ENCODE data around the gene VEGFA.

The VEGFA gene

GRCh38 chr6:43769526-43770371, at the start of gene VEGFA:
VEGFA (plus strand) TSS chr6:43770211.
- peak; percentile 63 for DNase-seq

DNA sequence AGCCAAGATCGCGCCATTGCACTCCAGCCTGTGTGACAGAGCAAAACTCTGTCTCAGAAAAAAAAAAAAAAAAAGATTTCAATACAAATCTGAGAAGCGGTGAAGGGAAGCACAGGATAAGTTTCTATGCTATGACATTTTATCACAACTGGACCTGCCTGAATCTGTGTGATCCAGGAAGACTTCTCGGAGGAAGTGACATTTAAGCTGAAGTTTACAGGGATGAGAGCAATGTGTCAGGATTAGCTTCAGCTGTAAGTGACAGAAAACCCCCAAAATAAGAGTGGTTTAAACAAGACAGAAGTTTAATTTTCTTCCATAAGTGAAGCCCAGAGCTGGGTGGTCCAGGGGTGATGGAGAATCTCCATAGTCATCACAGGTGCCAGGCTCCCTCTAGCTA, 49.0 kb upstream of the VEGFA start:
- DNase-seq, result no peak

DNA sequence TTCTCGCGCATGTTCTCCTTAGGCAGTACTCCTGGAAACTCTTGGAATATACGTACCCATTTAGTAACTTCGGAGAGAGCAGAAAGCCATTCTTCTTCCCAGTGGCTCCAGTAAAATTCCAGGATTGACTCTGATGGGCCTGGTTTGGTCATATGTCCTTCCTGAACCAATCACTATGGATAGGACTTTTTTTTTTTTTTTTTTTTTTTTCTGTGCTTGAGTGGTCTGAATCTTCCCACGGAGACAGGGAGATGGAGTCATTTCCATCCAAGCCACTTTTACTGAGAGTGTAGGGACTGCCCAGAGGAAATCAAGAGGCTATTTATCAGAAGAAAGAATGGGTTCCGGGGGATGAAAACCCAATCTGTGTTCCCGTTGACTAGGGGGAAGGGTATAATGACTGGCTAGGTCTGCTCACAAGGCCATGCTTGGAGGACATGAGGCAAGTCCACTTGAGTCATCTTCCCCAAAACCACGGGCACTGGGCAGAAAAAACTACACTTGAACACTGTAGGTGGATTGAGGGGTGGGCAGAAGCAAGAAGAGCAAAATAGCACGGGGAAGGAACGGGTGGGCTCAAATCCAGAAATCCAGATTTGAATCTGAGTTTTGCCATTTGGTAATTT, 47.0 kb upstream of the VEGFA start:
- no peak for DNase-seq

DNA sequence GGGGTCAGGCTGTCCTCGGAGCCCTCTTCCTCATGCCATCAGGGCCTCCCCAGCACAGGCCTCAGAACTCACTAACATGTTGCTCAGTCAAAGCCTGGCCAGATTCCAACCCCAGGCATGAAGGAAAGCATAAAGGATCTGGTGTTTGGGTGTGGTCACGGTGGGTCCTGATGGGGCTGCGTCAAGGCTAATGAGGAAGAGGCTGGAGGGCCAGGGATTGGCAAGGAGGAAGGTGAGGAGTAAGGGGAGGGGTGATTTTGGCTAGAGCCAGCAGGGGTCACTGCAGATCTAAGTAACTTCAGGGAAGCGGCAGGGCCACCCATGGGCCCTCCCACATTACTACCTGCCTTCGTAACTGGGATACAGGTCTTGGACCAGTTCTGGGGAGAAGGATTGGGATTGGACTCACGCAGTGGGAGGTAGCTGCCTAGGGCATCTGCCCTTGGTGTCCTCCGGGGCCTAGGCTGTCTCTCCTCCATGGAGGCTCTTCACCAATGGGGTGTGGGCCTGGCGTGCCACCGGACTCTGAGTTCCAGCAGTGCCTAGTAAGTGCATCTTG, 46.2 kb upstream of the VEGFA start:
- no peak for DNase-seq

GRCh38 chr6:43724354-43724753, 45.7 kb upstream of the VEGFA start:
- DNase-seq, result no peak

DNA sequence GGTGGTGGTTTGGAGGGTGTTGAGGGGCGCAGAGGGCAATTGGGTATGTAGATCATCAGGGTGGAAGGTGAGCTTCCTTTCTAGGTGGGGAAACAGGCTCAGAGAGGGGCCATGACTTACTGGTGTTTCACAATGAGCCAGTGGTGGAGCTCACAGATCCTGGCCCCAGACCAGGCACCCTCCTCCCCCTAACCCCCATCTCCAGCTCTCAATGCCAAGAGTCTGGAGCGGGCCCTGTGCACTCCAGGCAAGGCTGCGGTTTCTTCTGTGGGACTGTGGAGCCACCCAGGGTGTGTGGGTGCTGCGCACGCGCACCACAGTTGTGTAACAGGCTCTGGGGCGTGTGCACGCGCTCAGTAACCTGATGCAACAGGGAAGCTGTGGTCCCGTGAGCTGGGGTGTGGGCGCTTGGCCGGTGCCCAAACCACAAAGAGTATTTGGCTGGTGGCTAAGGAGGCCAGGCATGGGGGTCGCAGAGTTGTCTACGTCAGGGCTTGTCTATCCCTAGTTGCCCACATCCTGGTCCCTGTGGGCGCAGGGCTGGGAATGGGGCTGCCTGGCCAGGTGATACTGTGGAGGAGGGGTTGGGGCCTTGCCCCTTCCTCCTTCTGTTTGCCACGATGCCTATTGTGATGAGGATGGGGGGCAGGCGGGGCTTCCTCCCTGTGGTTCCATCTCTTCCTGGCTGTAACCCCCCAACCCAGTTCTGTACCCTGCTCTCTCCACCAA, 44.9 kb upstream of the VEGFA start:
- no peak for DNase-seq

DNA sequence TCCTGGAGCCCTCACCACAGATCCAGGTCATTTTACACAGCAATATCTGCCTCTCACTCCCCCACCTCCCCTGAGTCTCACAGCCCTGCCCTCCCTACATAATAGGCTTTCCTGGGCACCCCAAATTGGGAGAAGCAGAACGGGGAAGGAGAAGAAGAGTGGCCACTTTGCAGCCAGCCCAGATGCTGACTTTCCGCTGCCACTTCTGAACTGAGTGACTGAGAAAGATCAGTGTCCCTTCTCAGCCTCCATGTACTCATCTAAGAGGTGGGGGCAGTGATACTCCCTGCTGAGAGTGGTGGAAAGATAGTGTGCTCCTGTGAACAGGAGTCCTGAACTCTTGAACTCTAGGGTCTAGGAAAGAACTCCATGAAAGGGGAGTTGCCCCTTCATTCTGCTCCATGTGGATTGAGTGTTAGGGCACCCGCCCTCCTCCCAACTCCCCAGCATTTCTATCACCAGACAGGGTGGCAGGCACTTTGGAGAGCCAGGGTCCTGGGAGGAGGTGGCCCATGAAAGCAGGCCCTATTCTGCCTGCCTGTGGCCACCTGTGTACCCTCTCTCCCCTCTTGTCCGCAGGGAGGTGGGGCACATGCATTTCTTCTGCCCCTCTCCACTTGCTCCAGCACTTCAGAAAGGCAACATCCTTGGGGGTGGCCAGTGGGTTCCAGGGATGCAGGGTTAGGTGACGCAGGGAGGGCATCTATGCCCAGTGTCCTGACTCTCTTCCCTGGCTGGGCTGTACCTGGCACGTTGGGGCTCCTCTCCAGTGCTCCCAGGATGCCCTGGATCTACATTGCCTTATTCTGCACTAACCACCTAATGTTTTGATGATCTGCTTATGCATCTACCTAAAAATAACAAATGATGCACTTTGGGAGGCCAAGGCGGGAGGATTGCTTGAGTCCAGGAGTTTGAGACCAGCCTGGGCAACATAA, 44.1 kb upstream of the VEGFA start:
- no peak for DNase-seq

DNA sequence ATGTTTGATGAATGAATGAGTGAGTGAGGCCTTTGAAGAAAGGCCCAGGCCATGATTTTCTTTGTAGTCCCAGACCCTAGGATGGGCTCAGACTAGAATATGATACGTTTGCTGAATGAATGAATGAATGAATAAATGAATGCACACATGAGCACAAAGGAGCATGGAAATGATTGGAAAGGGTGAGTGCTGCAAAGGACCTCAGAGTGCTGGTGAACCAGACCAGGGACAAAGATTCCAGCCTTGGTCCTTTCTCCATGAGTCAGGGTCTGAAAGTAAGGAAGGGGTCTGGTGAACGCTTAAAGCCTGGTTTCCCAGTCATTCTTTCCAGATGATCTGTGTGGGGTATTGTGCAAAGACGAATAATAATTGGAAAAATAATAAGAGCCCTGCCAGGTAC, 42.4 kb upstream of the VEGFA start:
- DNase-seq, result no peak

- DNase-seq, result no peak
Observed at GRCh38 chr6:43728586-43728985, 41.4 kb upstream of the VEGFA start.

- DNase-seq, result no peak
Observed at GRCh38 chr6:43729537-43729936, 40.5 kb upstream of the VEGFA start.

GRCh38 chr6:43730634-43731033, 39.4 kb upstream of the VEGFA start:
- no peak for DNase-seq

DNA sequence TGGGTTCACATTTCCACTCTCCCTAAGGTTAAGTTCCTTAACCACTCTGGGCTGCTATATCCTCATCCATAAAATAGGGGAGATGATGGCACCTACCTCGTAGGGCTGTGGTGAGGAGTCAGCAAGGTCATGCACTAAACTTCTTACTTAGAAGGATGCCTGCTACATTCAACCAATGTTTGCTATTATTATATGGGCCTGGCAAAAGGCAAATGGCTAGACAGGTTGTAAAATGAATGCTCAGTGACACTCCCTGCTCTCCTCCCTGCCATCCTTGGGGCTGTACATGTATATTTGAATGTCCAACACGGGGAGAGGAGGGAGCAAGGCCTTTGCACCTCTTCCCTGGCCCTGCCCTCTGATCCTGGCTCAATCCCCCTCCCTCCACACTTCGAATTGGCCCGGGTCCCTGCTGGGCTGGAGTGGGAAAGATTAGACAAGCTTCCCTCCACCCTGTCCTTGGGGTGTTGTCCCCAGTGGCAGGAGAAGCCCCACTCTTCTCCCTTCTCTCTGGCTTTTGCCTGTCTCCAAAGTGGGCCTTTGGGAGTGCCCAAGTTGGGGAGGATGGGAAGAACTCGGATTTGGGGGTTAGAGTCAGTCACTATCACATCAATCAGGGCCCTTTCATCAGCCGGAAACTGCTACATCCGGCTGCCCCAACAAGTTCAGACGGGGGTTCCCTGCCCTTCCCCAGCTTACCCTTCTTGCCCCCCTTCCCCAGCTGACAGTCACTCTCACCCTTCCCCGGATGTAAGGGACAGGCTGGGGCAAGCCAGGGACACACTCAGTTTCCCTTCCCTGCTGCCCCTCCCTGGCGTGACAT, 36.3 kb upstream of the VEGFA start:
- DNase-seq, result no peak

DNA sequence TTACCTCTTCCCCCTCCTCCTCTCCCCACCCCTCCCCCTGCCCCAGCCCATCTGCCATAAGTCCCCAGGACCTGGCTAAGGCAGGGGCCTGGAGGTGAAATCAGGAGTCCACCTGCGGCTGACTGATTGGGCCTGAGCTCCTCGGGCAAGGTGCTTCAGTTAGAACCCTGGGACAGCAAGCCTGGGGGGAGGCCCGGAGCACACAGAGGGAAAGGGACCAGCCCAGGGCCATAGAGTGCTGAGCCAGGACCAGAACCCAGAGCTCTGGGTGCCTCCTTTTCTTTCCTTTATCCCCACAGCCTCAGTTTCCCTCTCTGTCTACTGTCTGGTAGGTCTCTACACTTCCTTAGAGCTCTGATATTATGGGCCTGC, 35.7 kb upstream of the VEGFA start:
- DNase-seq, result no peak

- no peak for DNase-seq
Observed at GRCh38 chr6:43735642-43736199, 34.3 kb upstream of the VEGFA start.

GRCh38 chr6:43736211-43736786, 33.7 kb upstream of the VEGFA start:
- no peak for DNase-seq

GRCh38 chr6:43736844-43737243, 33.2 kb upstream of the VEGFA start:
- DNase-seq, result no peak

DNA sequence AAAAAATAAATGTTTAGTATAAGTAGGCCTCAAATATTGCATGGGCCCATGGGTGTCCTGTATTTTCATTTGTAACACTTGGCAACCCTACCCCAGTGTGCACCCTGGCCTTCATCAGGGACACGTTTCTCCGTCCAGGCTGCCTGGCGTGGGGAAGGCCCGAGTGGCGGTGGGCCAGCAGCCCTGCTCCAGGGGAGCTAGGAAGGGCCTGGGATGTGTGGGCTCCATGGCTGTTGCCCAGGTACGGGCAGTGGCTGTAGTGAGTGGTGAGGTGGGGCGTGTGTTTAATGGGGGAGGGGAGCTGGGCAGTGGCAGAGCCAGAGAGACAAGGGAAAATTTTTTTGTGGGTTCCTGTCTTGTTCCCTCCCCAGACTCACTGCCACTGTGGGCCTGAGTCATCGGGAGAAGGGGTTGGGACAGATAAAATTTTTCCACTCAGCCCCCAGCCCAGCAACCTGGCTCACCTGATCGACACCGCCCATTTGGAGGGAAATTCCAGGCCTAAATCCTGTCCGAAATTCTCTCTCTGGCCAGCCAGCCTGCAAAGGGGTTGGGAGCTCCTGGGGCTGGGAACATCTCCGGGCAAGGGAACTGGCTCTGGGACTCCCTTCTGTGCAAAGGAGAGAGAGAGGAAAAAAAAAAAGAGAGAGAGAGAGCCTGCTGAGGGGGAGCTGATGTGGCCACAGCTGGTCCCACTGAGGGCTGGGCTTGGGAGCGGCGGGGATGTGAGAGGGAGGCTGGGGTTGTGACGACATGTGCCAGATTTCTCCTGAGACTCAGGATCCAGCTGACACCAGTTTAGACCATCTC, 32.5 kb upstream of the VEGFA start:
- DNase-seq, result no peak

DNA sequence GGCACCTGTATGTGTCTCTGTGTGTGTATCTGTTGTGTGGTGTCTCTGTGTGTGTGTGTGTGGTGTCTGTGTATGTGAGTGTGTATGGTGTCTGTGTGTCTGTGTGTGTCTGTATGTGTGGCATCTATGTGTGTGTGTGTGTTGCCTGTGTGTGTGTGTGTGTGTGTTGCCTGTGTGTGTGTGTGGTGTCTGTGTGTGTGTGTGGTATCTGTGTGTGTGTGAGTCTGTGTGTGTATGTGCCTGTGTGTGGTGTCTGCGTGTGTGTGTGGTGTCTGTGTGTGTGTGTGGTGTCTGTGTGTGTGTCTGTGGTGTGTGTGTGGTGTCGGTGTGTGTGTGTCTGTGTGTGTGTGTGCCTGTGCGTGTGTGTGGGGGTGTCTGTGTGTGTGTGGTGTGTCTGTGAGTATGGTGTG, 31.7 kb upstream of the VEGFA start:
- DNase-seq, result no peak

DNA sequence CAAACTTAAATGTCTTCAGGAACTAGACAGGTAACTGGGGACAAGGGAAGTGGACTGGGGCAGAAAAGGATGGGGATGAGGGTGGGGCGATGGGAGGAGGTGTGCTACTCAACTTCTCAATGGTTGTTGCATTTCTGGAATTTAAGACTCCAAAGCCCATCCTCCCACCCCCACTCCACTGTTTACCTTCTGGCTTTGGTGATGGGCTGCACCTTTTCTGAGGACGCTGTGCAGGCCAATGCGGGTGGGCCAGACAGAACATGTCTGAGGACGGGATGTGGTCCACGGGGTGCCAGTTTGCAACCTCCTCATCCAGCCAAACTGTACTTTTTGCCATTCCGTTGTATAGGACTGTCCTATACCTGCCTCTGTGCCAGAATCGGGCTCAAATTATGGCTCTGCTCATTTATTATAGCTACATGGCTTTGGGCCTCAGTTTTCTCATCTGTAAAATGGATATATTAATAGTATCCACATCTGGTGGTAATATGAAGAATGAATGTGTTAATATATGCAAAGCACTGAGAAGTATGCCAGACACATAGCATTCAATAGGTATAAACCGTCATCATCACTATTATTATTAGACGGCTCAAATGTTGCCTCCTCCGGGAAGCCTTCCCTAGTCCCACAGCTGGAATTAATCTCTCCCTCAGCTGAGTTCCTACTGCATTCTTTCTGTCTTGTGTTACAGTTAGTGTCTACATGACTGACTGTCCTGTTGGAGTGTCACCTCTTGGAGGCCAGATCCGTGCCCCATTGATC, 31.0 kb upstream of the VEGFA start:
- DNase-seq, result no peak

Measured in NCI-H2227 treated with DMSO at 0.1 percent for 48 hours (cell line).